Panc1 (cell line): ENCODE results near the gene GNAI1.

Experiments
- POLR2AphosphoS5 ChIP-seq: IDR thresholded peaks from 2 replicates; pipeline ENCODE4 v1.6.1; 2012; ENCODE audit warnings: mild to moderate bottlenecking, low read depth, low read length, moderate library complexity
- TF ChIP-seq, protein P1 (sequence below): fragments of 450-650 bp; IDR thresholded peaks from 2 replicates; pipeline ENCODE4 v1.5.1; 2017; ENCODE audit warnings: mild to moderate bottlenecking

DNA sequence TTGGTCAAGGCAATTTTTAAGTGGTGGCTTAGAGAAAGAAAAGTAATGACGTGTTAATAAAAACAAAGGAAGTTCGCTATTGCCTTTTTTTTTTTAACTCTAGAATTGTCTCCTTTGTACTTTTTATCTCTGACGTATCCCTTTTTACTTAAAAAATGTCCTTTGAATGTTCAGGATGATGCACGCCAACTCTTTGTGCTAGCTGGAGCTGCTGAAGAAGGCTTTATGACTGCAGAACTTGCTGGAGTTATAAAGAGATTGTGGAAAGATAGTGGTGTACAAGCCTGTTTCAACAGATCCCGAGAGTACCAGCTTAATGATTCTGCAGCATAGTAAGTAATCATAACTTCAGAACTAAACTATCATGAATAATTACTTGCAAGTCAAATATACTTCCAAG, 64.4 kb downstream of the GNAI1 start:
- no peak for TF ChIP-seq POLR2AphosphoS5
- TF ChIP-seq, protein P1, sequence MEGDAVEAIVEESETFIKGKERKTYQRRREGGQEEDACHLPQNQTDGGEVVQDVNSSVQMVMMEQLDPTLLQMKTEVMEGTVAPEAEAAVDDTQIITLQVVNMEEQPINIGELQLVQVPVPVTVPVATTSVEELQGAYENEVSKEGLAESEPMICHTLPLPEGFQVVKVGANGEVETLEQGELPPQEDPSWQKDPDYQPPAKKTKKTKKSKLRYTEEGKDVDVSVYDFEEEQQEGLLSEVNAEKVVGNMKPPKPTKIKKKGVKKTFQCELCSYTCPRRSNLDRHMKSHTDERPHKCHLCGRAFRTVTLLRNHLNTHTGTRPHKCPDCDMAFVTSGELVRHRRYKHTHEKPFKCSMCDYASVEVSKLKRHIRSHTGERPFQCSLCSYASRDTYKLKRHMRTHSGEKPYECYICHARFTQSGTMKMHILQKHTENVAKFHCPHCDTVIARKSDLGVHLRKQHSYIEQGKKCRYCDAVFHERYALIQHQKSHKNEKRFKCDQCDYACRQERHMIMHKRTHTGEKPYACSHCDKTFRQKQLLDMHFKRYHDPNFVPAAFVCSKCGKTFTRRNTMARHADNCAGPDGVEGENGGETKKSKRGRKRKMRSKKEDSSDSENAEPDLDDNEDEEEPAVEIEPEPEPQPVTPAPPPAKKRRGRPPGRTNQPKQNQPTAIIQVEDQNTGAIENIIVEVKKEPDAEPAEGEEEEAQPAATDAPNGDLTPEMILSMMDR: no peak
